GM12878 (cell line): ENCODE data around the gene ZFP62. TPM values are rescaled to one million over a fixed set of nuclear protein-coding genes. Genes with fewer than 3 reads are reported as not detected.
A peak's percentile ranks its signal among the peaks of the same experiment; 100 is the strongest.

Experiments
- ATAC-seq: fragments of 200-7000 bp; cut with Tn5 transposase; 3 replicates; pipeline ENCODE4 v1.9.1; 2020; ENCODE audit warnings: mild to moderate bottlenecking, moderate library complexity
- BruUV-seq: library from RNA; stranded (reverse); fragments of 400-500 nt; replicated peaks from 2 replicates; lab custom pipeline; 2021; lab: Mats Ljungman, UMichigan
- CTCF ChIA-PET: fragments of 300-600 bp; sonication (Branson Sonifier 250); formaldehyde crosslinking; extraction: SDS; loops from one replicate; lab custom pipeline; 2021; ENCODE audit warnings: inconsistent platforms; lab: Yijun Ruan, JAX
- POLR2A ChIA-PET: fragments of 350-600 bp; formaldehyde crosslinking; extraction: SDS; loops from one replicate; lab custom pipeline; 2021; ENCODE audit warnings: inconsistent platforms; lab: Charles Lee
- RAD21 ChIA-PET: fragments of 300-600 bp; sonication (Branson Sonifier 250); formaldehyde crosslinking; loops from one replicate; lab custom pipeline; 2023; ENCODE audit warnings: antibody characterized with exemption; ENCODE audit not compliant: unreplicated experiment; lab: Charles Lee
- SMC1A ChIA-PET: fragments of 300-600 bp; sonication (Branson Sonifier 250); formaldehyde crosslinking; loops from one replicate; lab custom pipeline; 2023; ENCODE audit not compliant: unreplicated experiment, uncharacterized antibody; lab: Charles Lee
- DNase-seq: peaks from one replicate; pipeline ENCODE4 v3.0.0-alpha.2; 2011; ENCODE audit warnings: low read depth, low spot score
- FAIRE-seq: peaks from 3 replicates; lab custom pipeline; 2011; peaks lifted over from hg19 to GRCh38; lab: Jason Lieb, UNC
- H2AFZ ChIP-seq: 2 replicates; pipeline ENCODE4 v1.6.0; 2011; ENCODE audit warnings: low read depth, low read length, control low read depth; ENCODE audit not compliant: control insufficient read depth
- H3K27ac ChIP-seq: 2 replicates; pipeline ENCODE4 v1.5.1; 2011; ENCODE audit warnings: control low read depth; ENCODE audit not compliant: control insufficient read depth, insufficient read depth
- H3K27me3 ChIP-seq, 2 experiments: replicated peaks in 1 of 2; 2 replicates each; pipeline versions ENCODE4 v1.6.0 to v1.6.1; 2011; ENCODE audit warnings: low read length in 1 of 2; ENCODE audit not compliant: control insufficient read depth in 2 of 2, insufficient read depth in 2 of 2
- H3K36me3 ChIP-seq, 2 experiments: 2 replicates each; pipeline ENCODE4 v1.5.1; 2011; ENCODE audit warnings: low read length in 1 of 2; ENCODE audit not compliant: control insufficient read depth in 2 of 2, insufficient read depth in 2 of 2
- H3K4me1 ChIP-seq: 2 replicates; pipeline ENCODE4 v1.6.1; 2011; ENCODE audit warnings: mild to moderate bottlenecking, low read length, moderate library complexity, mixed read lengths; ENCODE audit not compliant: control insufficient read depth, insufficient read depth
- H3K4me2 ChIP-seq: 2 replicates; pipeline ENCODE4 v1.6.0; 2011; ENCODE audit warnings: control low read depth; ENCODE audit not compliant: control insufficient read depth, insufficient read depth
- H3K4me3 ChIP-seq: fragments of 200-600 bp; sonication (generic); 2 replicates; pipeline ENCODE4 v1.5.1; 2016
- H3K79me2 ChIP-seq: 2 replicates; pipeline ENCODE4 v1.6.0; 2011; ENCODE audit warnings: low read length; ENCODE audit not compliant: control insufficient read depth, insufficient read depth
- H3K9ac ChIP-seq: 2 replicates; pipeline ENCODE4 v1.8.0; 2011; ENCODE audit warnings: low read length, control low read depth, mixed read lengths; ENCODE audit not compliant: control insufficient read depth, insufficient read depth
- H3K9me3 ChIP-seq: replicated peaks from 3 replicates; pipeline ENCODE4 v1.5.1; 2011; ENCODE audit warnings: mild to moderate bottlenecking, low read length; ENCODE audit not compliant: control insufficient read depth, insufficient read depth
- H4K20me1 ChIP-seq: 2 replicates; pipeline ENCODE4 v1.6.0; 2011; ENCODE audit not compliant: control insufficient read depth, insufficient read depth
- BACH1 ChIP-seq: fragments of 450-650 bp; IDR thresholded peaks from 2 replicates; pipeline ENCODE4 v1.6.1; 2017; ENCODE audit warnings: mild to moderate bottlenecking, borderline replicate concordance
- BRCA1 ChIP-seq: IDR thresholded peaks from 2 replicates; pipeline ENCODE4 v1.6.1; 2011; ENCODE audit warnings: low read depth, low read length, improper control_type of control experiment
- E2F8 ChIP-seq: fragments of 450-650 bp; IDR thresholded peaks from 2 replicates; pipeline ENCODE4 v1.6.1; 2018; ENCODE audit warnings: mild to moderate bottlenecking, low read depth, moderate library complexity; ENCODE audit not compliant: partially characterized antibody
- PAX8 ChIP-seq: fragments of 450-650 bp; IDR thresholded peaks from 2 replicates; pipeline ENCODE4 v1.6.1; 2017; ENCODE audit warnings: mild to moderate bottlenecking, moderate library complexity
- SMAD1 ChIP-seq: fragments of 450-650 bp; IDR thresholded peaks from 2 replicates; pipeline ENCODE4 v1.6.1; 2018; ENCODE audit warnings: mild to moderate bottlenecking, low read depth; ENCODE audit not compliant: partially characterized antibody
- SPI1 ChIP-seq: IDR thresholded peaks from 2 replicates; pipeline ENCODE4 v1.6.1; 2011; ENCODE audit warnings: low read depth, mild to moderate bottlenecking, low read length, moderate library complexity, borderline replicate concordance; ENCODE audit not compliant: insufficient read depth
- TAF1 ChIP-seq: IDR thresholded peaks from 2 replicates; pipeline ENCODE4 v1.6.1; 2011; ENCODE audit warnings: mild to moderate bottlenecking, low read depth, low read length, borderline replicate concordance
- ZNF207 ChIP-seq: fragments of 450-650 bp; IDR thresholded peaks from 2 replicates; pipeline ENCODE4 v1.6.1; 2014; ENCODE audit warnings: antibody characterized with exemption, mild to moderate bottlenecking, borderline replicate concordance
- ZZZ3 ChIP-seq: IDR thresholded peaks from 2 replicates; pipeline ENCODE4 v1.6.1; 2011; ENCODE audit warnings: low read depth; ENCODE audit not compliant: control insufficient read depth, insufficient read length
- WGBS: methylation state at CpG from one replicate; pipeline ENCODE4 v1.1.6; 2016; ENCODE audit warnings: low lambda C conversion rate; ENCODE audit not compliant: insufficient replicate concordance, insufficient coverage; ENCODE audit errors: missing lambda C conversion rate; 5-methylcytosine and 5-hydroxymethylcytosine counted together
- in situ Hi-C: fragments of 300-500 bp; cut with MboI; formaldehyde crosslinking; loops from 9 replicates; pipeline ENCODE4 v1.14.3; 2018; ENCODE audit warnings: mixed read lengths
- intact Hi-C: fragments of 100-400 bp; cut with micrococcal nuclease; formaldehyde crosslinking; loops from one replicate; pipeline ENCODE4 v1.14.2; 2022; ENCODE audit not compliant: unreplicated experiment
- polyA plus RNA-seq, 11 experiments: library from polyadenylated mRNA; depleted of rRNA in 4 of 11; unstranded in 6 of 11; stranded (reverse) in 5 of 11; fragments of >200 nt; fragmentation: Nextera tagmentation in 4 of 11; fragmentation: Illumina TruSeq in 1 of 11; extraction: Ambion mirVana in 4 of 11; extraction: Trizol in 1 of 11; gene quantifications; 1 replicate in 1 of 11; 2 replicates in 10 of 11; pipeline versions ENCODE4 v1.2.1 to v1.2.3, GENCODE V29; 2011 to 2016; ENCODE audit warnings: inconsistent platforms in 2 of 11, missing spikeins in 2 of 11, low read depth in 1 of 11
- total RNA-seq, 4 experiments: library from RNA; depleted of rRNA in 3 of 4; stranded (reverse); fragments of >200 nt in 3 of 4; fragmentation: Illumina TruSeq in 1 of 4; extraction: Trizol in 1 of 4; gene quantifications; 2 replicates each; pipeline versions ENCODE4 v1.2.1 to v1.2.3, GENCODE V29; 2013 to 2021
- TF ChIP-seq, protein P1 (sequence below): fragments of 450-650 bp; IDR thresholded peaks from 2 replicates; pipeline ENCODE4 v1.6.1; 2018; ENCODE audit warnings: borderline replicate concordance, mild to moderate bottlenecking; ENCODE audit not compliant: partially characterized antibody

ZFP62 gene
- total and polyA plus RNA-seq, 10 of the 15 experiments (the other 5 are each of a cell fraction or from before 2014, with no cell fraction given): 9.2 to 39.7 (median 21.1) TPM

DNA sequence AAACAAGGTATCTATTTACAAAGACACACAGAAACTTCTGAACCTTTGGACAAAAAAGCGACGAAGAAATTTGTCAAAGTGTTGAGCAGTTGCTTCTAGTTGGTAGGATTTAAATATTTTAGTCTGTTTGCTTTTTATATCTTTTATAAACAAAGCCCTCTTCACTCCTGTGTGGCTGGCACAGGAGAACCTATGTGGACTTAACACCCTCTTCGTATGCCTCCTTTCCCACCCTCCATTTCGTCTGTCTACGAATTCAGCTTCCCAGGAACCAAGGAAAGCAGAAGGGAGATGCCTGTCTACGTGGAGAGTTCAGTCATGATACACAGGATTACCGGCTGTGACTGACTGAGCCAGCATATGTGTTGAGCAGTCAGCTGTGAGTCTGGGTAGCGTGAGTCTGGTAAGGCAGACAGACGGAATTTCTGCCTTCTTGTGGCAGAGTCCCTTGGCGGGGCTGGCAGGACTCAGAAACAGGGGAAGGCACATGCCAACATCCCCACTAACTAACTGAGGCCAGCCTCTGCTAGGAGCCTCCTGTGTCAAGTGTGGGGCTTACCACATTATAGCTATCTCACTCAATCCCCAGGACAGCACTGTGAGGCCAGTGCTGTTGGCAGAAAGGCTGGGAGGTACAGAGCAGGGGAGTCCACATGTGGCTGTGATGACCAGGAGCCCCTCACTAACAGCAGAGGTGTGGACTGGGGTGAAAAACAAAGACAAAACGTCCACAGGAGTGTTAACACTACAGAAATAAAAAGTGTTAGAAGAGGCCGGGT, 13.9 kb upstream of the ZFP62 start (continued):
- TF ChIP-seq, protein P1, sequence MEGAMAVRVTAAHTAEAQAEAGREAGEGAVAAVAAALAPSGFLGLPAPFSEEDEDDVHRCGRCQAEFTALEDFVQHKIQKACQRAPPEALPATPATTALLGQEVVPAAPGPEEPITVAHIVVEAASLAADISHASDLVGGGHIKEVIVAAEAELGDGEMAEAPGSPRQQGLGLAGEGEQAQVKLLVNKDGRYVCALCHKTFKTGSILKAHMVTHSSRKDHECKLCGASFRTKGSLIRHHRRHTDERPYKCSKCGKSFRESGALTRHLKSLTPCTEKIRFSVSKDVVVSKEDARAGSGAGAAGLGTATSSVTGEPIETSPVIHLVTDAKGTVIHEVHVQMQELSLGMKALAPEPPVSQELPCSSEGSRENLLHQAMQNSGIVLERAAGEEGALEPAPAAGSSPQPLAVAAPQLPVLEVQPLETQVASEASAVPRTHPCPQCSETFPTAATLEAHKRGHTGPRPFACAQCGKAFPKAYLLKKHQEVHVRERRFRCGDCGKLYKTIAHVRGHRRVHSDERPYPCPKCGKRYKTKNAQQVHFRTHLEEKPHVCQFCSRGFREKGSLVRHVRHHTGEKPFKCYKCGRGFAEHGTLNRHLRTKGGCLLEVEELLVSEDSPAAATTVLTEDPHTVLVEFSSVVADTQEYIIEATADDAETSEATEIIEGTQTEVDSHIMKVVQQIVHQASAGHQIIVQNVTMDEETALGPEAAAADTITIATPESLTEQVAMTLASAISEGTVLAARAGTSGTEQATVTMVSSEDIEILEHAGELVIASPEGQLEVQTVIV: no peak
- TF ChIP-seq TAF1: no peak

GRCh38 chr5:180873615-180874520, 12.8 kb upstream of the ZFP62 start:
- ChIA-PET SMC1A (interaction anchor here (0.8 to 1.5 kb wide), 3 partner anchors 82 to 294 kb away, joined by 3 to 5 read pairs (median 3); no protein-coding TSS in a partner anchor), CTCF (interaction anchor here (1.1 kb wide), 1 partner anchor 74 kb away, joined by 3 read pairs; no protein-coding TSS in a partner anchor), RAD21 (no interaction called here), POLR2A (no interaction called here)
- Histone ChIP-seq H3K36me3 (no peaks in the 10 kb centered on the region), H3K4me2 (0 out of 2 replicates have a peak overlapping the region, but pooled peaks have one; percentile 25), H3K4me3 (no peak overlapping the region), H3K9me3 (no peaks in the 10 kb centered on the region), H3K4me1 (peaks cover 9% of the 10 kb centered on the region), H3K27ac (no peak overlapping the region; the same call in 1 of the 2 replicates), H3K9ac (no peak overlapping the region; the same call in 1 of the 2 replicates), H3K27me3 (no peaks in the 10 kb centered on the region), H2AFZ (peak overlapping the region; percentile 80), H3K79me2 (no peaks in the 10 kb centered on the region), H4K20me1 (no peaks in the 10 kb centered on the region)
- WGBS: 19% methylated on average over 13 of the region's 13 CpGs
- DNase-seq: peak; percentile 36
- TF ChIP-seq PAX8 (no peak), BRCA1 (no peak), ZNF207 (no peak), ZZZ3 (no peak), SMAD1 (no peak), SPI1 (peak; percentile 40; the same call in 1 of the 2 replicates), BACH1 (no peak), E2F8 (no peak)
- in situ Hi-C loops: no loop called here
- no TSS peak for BruUV-seq
- ATAC-seq: peak; percentile 84
- FAIRE-seq: no peak
- intact Hi-C loops: no loop called here
